HG02763 (cell line): ENCODE results near the gene AKR7A2.
"Not testable (repeated sequence)": the region's sequence is repeated elsewhere in the genome, so short reads cannot be mapped to it uniquely, and the experiment has no call there.

Source experiments
- ATAC-seq: cut with Tn5 transposase; IDR thresholded peaks from one replicate; pipeline ENCODE4 v1.9.1; 2021; ENCODE audit warnings: mild to moderate bottlenecking, moderate library complexity; ENCODE audit not compliant: unreplicated experiment

The AKR7A2 gene

GRCh38 chr1:19268445-19268844 is 43.5 kb downstream of the AKR7A2 start:
- ATAC-seq = no peak

DNA sequence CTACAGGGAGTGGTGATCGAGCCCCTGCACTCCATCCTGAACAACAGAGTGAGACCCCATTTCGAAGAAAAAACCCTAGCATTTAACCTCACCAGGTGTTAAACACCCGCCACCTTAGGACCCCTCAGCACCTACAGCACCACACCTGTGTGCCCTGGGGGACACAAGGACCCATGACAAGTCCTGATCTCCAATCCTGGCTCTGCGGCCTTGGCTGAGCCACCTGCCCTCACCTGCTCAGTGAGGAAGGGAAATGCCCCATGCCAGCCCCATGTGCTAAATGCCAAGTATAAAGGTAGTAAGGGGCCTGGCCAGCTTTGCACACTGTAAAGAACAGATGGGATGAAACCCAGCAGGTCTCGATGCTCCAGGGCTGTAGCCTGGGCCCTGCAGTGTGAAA is 49.2 kb downstream of the AKR7A2 start:
- ATAC-seq = no peak

GRCh38 chr1:19262047-19262446 is 49.9 kb downstream of the AKR7A2 start:
- no peak for ATAC-seq

DNA sequence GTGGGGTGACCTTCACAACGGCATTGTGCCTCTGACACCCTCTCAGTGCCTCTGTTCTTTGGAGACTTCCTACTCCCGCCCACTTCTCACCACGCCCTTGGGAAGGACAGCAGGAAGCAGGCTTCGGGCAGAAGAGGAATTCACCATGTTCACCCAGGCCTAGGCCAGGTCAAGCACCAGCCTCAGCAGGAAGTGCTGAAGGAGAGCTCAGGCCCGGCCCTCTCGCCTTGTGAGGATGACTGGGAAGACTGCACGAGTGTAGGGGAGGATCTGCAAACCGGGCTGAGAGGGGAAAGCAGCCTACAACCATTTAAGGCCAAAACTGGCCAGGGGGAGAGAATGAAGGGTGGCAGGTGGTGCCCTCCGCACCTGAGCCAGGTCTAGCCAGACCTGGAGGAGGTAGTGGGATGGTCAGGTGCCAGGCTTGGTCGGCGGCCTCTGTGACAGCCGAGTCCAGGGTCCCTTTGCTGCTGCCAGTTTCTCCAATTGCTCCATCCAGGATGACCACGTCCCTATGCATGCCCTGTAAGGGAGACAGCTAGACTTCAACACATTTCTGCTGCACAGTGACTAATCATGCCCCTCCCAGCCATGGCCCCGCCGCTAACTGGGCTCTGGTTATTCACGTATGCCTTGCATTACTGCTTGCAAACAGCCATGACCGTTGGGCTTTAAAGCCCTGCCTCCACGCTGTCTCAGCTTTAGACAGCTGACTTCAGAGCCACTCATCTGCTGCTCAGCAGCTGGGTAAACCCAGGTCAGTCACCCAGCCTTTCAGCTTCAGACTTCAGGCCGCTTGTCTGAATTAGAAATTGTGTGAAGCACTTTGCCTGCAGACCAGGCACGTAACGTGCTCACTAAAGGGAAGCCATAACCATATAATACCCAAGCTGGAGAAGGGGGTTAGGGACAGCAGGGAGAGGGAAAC is 51.5 kb downstream of the AKR7A2 start:
- no peak for ATAC-seq

- no peak for ATAC-seq
Measured at GRCh38 chr1:19258353-19258752, 53.6 kb downstream of the AKR7A2 start.

- no peak for ATAC-seq
Measured at GRCh38 chr1:19257178-19257914, 54.6 kb downstream of the AKR7A2 start.

GRCh38 chr1:19256301-19256700 is 55.6 kb downstream of the AKR7A2 start:
- not testable (repeated sequence) for ATAC-seq

DNA sequence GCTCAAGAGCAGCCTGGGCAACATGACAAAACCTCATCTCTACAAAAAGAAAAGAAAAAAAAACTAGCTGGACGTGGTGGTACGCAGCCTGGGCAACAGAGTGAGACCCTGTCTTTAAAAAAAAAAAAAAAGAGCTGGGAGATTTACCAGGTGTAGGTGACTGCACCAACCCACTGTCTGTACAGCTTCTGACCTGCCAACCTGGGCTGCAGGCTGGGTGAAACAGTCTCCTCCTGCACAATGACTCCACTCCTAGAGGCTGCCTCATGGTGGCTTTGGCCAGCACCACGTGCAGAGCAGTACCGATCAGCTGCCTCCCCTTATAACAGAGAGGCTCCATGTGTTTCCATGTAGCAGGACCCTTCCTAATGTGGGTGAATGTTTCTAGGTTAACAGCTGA is 56.7 kb downstream of the AKR7A2 start:
- ATAC-seq = no peak

- no peak for ATAC-seq
Measured at GRCh38 chr1:19254416-19254815, 57.5 kb downstream of the AKR7A2 start.
